ENCODE data around the gene C5AR1. TPM values are rescaled to one million over a fixed set of nuclear protein-coding genes. Genes with fewer than 3 reads are reported as not detected.
A peak's percentile ranks its signal among the peaks of the same experiment; 100 is the strongest.
"Not testable (repeated sequence)": the region's sequence is repeated elsewhere in the genome, so short reads cannot be mapped to it uniquely, and the experiment has no call there.

The C5AR1 gene
- total RNA-seq (10 to 100 TPM in 1 of 2 donors, 1 to 10 TPM in 1; 2.2 to 11.3 TPM), total RNA-seq (0.12 to 0.45 reads per million in 2 donors)

DNA sequence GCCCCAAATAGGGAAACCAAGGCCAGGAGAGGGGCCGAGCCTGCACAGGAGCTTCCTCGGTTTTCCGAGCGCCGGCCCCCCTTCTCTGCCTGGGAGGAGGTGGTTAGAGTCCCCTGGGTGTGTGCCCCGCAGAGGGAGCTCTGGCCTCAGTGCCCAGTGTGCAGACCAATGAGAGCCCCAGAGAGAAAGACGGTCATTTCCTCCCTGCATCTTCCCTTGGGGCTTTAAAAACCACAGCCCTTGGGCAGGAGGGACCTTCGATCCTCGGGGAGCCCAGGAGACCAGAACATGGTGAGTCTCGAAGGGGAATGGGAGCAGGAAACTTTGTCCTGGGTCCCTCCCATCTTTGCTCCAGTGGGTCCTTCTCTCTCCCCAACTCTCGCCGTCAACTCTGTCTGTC, at the start of gene C5AR1:
TSS of gene C5AR1 (plus strand) at position 254 of the 400 bp plus-strand sequence. CDS start at position 289, 35 bp downstream.
- peaks cover 2% of the 10 kb centered on the region for H3K36me3 Mint-ChIP-seq (ENCODE audit: low read depth)
- peak; percentile 20 for ATAC-seq
- H3K27ac Mint-ChIP-seq = peak within 1 kb of the TSS; percentile 77
- H3K4me1 Mint-ChIP-seq = no peaks in the 10 kb centered on the region
- H3K4me3 Mint-ChIP-seq = no peak within 1 kb of the TSS
- peaks cover 35% of the 10 kb centered on the region for H3K27me3 Mint-ChIP-seq
- no peak for DNase-seq
- no peaks in the 10 kb centered on the region for H3K9me3 ChIP-seq (ENCODE audit: control insufficient read depth, low read length, poor library complexity, severe bottlenecking)

DNA sequence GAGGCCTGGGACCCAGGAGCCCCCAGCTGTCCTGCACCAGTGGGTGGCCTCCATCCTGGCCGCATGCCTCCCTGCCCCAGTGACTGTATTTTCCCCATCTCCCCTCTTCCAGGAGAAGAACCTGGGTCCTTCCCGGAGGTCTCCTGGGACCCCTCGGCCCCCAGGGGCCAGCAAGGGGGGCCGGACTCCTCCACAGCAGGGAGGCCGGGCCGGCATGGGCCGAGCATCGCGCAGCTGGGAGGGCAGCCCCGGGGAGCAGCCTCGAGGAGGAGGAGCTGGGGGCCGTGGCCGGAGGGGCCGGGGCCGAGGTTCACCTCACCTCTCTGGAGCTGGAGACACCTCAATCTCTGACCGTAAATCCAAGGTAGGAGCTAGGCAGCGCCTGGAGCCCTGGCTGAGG, 49.2 kb upstream of the C5AR1 start:
- no peaks in the 10 kb centered on the region for H3K27me3 Mint-ChIP-seq
- H3K4me3 Mint-ChIP-seq = no peak overlapping the region
- H3K4me1 Mint-ChIP-seq = peaks cover 39% of the 10 kb centered on the region
- DNase-seq (no peak), ATAC-seq (no peak)
- no peaks in the 10 kb centered on the region for H3K9me3 ChIP-seq (ENCODE audit: control insufficient read depth, low read length, poor library complexity, severe bottlenecking)
- no peak overlapping the region for H3K27ac Mint-ChIP-seq
- H3K36me3 Mint-ChIP-seq (ENCODE audit: low read depth) = peaks cover 14% of the 10 kb centered on the region

DNA sequence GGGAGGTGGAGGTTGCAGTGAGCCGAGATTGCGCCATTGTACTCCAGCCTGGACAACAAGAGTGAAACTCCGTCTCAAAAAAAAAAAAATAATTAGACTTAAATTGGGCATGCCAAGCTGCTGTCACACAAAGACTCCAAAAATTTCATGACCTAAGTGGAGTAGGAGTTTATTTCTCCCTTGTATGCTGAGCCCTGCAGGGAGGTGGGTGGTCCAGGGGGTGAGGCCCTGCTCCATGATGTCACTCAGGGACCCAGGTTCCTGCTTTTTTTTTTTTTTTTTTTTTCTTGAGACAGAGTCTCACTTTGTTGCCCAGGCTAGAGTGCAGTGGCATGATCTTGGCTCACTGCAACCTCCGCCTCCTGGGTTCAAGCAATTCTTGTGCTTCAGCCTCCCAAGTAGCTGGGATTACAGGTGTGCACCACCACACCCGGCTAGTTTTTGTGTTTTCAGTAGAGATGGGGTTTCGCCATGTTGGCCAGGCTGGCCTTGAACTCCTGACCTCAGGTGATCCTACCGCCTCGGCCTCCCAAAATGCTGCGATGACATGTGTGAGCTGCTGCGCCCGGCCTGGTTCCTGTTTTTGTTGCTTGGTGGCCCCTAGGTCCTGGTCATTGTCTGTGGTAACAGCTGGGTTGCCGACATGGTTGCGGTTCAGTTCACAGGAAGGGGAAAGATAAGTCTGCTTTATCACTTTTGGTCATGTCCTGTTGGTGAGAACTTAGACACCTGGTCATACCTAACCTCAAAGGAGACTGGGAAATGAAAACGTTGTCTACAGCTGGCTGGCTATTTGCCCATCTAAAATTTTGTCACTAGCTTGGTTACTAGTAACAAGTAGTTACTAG, 47.5 kb upstream of the C5AR1 start:
- peak; percentile 42 for ATAC-seq
- H3K4me3 Mint-ChIP-seq; H3K9me3 ChIP-seq (ENCODE audit: control insufficient read depth, low read length, poor library complexity, severe bottlenecking); H3K27me3 Mint-ChIP-seq; H3K27ac Mint-ChIP-seq; DNase-seq: not testable (repeated sequence)
- peaks cover 30% of the 10 kb centered on the region for H3K4me1 Mint-ChIP-seq
- H3K36me3 Mint-ChIP-seq (ENCODE audit: low read depth) = peaks cover 14% of the 10 kb centered on the region

DNA sequence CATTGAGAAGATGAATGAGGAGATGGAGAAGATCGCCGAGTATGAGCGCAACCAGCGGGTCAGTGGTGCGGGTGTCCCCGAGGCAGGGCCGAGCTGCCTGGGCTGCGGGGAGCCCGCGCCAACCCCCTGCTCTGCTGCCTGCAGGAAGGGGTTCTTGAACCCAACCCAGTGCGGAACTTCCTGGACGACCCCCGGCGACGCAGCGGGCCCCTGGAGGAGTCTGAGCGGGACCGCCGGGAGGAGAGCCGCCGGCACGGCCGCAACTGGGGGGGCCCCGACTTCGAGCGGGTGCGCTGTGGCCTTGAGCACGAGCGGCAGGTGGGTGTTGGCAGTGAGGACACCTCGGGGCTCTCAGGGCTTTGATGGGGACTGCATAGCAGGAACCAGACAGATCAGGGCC, 45.0 kb upstream of the C5AR1 start:
- Mint-ChIP-seq H3K4me1 (peaks cover 11% of the 10 kb centered on the region), H3K36me3 (ENCODE audit: low read depth) (peaks cover 8% of the 10 kb centered on the region), H3K27ac (no peak overlapping the region), H3K27me3 (no peaks in the 10 kb centered on the region), H3K4me3 (no peak overlapping the region)
- ATAC-seq (no peak), DNase-seq (no peak)
- H3K9me3 ChIP-seq (ENCODE audit: control insufficient read depth, low read length, poor library complexity, severe bottlenecking) = no peaks in the 10 kb centered on the region

DNA sequence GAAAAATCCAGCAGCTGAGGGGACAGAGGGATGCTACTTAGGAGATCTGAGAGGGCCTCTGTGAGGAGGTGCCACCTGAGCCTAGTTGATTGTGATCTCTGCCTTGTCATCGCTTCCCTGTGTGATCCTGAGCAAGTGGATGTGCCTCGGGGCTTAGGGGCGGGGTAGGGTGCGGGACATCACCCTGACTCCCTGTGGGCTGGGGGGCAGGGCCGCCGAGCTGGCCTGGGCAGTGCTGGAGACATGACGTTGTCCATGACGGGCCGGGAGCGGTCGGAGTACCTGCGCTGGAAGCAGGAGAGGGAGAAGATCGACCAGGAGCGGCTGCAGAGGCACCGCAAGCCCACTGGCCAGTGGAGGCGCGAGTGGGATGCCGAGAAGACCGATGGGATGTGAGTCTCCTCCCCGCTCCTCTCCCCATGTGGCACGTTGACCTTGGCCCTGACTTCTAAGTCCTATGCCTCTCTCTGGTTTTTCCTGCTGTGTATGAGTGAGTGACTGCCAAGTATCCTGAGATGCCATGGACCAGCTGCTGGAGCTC, 43.2 kb upstream of the C5AR1 start:
- no peaks in the 10 kb centered on the region for H3K9me3 ChIP-seq (ENCODE audit: control insufficient read depth, low read length, poor library complexity, severe bottlenecking)
- DNase-seq = no peak
- Mint-ChIP-seq H3K36me3 (ENCODE audit: low read depth) (peaks cover 3% of the 10 kb centered on the region), H3K4me1 (no peaks in the 10 kb centered on the region), H3K4me3 (peak overlapping the region; percentile 36), H3K27ac (no peak overlapping the region), H3K27me3 (no peaks in the 10 kb centered on the region)
- no peak for ATAC-seq

DNA sequence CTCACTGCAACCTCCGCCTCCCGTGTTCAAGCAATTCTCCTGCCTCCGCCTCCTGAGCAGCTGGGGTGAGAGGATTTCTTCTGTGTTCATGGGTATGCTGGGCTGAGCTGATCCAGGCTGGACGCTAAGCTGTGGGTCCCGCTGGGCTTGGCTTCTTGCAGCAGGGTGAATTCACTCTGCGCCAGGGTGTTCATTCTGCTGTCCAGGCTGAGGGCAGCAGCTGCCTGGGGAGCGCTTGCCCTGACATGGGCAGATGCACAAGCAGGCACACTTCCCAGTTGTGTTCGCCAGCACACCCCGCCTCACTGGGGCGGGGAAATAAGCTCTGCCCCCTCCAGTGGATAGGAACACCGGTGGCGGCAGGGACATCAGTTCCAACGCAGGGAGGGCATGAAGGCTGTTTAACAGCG, 42.3 kb upstream of the C5AR1 start:
- Mint-ChIP-seq H3K27me3 (no peaks in the 10 kb centered on the region), H3K27ac (peak overlapping the region; percentile 14), H3K4me3 (no peak overlapping the region), H3K4me1 (peaks cover 2% of the 10 kb centered on the region), H3K36me3 (ENCODE audit: low read depth) (peaks cover 3% of the 10 kb centered on the region)
- DNase-seq (no peak), ATAC-seq (no peak)
- H3K9me3 ChIP-seq (ENCODE audit: control insufficient read depth, low read length, poor library complexity, severe bottlenecking) = no peaks in the 10 kb centered on the region

DNA sequence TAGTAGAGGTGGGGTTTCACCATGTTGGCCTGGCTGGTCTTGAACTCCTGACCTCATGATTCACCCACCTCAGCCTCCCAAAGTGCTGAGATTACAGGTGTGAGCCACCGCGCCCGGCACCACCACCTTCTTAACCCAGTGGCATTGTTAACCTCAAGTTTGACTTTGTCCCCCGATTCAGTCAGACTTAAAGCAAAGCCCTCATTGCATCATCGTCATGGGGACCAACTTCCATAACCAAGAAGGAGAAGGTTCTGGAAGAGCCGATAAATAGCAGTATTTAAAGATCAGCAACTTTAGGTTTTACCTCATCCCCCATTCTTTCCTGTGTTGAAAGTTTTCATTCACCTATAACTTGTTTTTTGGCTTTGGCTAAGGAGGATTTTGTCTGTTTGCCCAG, 41.6 kb upstream of the C5AR1 start:
- H3K9me3 ChIP-seq (ENCODE audit: control insufficient read depth, low read length, poor library complexity, severe bottlenecking) = no peaks in the 10 kb centered on the region
- peaks cover 3% of the 10 kb centered on the region for H3K36me3 Mint-ChIP-seq (ENCODE audit: low read depth)
- ATAC-seq (no peak), DNase-seq (no peak)
- peaks cover 9% of the 10 kb centered on the region for H3K4me1 Mint-ChIP-seq
- H3K4me3 Mint-ChIP-seq = no peak overlapping the region
- H3K27ac Mint-ChIP-seq = no peak overlapping the region
- no peaks in the 10 kb centered on the region for H3K27me3 Mint-ChIP-seq

DNA sequence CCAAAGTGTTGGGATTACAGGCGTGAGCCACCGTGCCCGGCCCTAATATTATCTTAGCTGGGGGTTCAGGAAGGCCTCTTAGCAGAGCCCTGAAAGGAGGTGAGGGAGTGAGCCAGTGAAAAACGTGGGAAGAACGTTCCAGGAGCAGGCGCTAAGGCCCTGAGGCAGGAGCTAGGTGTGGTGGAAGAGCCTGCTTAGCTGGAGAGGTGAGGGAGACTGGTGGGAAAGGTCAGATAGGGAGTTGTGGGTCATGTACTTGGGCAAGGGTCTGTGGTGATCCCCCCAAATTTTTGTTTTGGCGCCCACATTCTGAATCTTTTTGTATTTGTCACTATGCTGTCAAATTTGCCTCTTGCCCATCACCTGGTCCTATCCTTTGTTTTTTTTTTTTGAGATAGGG, 40.1 kb upstream of the C5AR1 start:
- DNase-seq (no peak), ATAC-seq (no peak)
- H3K27me3 Mint-ChIP-seq = no peaks in the 10 kb centered on the region
- H3K36me3 Mint-ChIP-seq (ENCODE audit: low read depth) = peaks cover 3% of the 10 kb centered on the region
- H3K9me3 ChIP-seq (ENCODE audit: control insufficient read depth, low read length, poor library complexity, severe bottlenecking) = no peaks in the 10 kb centered on the region
- peaks cover 9% of the 10 kb centered on the region for H3K4me1 Mint-ChIP-seq
- no peak overlapping the region for H3K4me3 Mint-ChIP-seq
- no peak overlapping the region for H3K27ac Mint-ChIP-seq

DNA sequence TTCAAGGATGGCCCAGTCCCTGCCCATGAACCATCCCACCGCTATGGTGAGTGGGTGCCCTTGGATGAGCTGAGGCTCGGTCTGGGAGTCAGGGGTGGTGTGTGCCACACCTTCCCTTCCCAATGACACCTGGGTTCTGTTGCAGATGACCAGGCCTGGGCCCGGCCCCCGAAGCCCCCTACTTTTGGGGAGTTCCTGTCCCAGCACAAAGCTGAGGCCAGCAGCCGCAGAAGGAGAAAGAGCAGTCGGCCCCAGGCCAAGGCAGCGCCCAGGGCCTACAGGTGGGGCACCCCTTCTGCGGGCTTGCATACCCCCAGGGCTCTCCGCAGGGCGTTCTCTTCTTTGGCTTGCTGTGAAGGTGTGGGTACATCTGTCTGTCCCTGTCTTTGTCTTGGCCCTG, 39.3 kb upstream of the C5AR1 start:
- DNase-seq = no peak
- ATAC-seq = no peak
- Mint-ChIP-seq H3K27me3 (no peaks in the 10 kb centered on the region), H3K4me3 (no peak overlapping the region), H3K36me3 (ENCODE audit: low read depth) (peaks cover 3% of the 10 kb centered on the region), H3K27ac (no peak overlapping the region), H3K4me1 (peaks cover 10% of the 10 kb centered on the region)
- H3K9me3 ChIP-seq (ENCODE audit: control insufficient read depth, low read length, poor library complexity, severe bottlenecking) = no peaks in the 10 kb centered on the region

DNA sequence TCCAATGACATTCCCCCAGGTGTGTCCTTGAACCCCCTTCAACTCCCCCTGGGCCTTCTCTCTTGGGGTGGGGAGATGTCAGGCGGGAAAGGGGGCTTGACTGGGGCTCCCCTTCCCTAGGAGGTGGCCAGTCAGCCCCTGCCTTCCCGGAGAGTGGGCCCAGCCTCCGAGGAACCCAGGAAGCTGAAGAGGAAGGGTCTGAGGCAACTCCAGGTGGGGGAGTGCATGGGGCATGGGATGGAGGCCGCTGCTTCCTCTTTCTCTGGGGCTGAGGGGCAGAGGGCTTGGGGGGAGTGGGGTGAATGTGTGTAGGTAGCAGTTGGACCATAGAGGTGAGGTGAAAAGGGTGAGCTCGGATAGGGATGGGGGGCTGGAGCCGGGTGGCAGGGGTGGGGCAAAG, 37.7 kb upstream of the C5AR1 start:
- no peak for ATAC-seq
- Mint-ChIP-seq H3K27me3 (no peaks in the 10 kb centered on the region), H3K4me1 (peaks cover 16% of the 10 kb centered on the region), H3K36me3 (ENCODE audit: low read depth) (peaks cover 3% of the 10 kb centered on the region), H3K4me3 (no peak overlapping the region), H3K27ac (peak overlapping the region; percentile 97)
- no peak for DNase-seq
- H3K9me3 ChIP-seq (ENCODE audit: control insufficient read depth, low read length, poor library complexity, severe bottlenecking) = no peaks in the 10 kb centered on the region

DNA sequence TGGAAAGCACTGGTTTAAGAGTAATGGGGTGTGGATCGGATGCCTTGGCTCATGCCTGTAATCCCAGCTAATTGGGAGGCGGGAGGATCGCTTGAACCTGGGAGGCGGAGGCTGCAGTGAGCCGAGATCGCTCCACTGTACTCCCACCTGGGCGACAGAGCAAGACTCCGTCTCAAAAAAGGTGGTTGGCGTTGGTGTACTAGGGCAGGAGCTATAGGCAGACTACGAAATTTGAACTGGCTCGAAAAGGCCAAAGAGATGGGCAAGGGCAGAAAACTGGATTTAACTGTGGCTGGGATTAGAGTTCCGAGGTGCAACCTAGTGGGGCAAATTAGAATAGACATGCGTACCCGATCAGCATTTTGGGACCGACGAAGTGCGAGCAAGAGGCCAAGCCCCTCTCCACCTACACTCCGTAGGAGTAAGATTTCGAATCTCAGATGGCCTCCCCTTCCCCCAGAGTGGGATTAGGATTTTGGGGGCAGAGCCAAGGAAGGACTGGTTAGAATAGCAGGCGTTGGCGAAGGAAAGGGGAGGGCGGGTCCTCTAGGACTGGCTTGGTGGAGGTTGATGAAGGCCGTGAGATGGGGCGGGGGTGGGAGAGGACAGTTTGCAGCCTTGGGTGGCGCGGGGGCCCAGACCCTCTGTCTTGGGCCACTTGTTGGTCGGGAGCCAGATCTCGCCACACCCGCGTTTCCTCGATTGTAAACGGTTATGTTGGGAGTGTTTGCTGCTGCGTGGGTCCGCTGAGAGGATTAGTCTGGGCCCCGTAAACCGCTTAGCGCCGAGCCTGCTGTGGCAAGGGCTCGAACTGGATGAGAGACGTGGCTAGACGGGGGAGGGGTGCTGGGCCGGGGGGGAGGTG, 37.0 kb upstream of the C5AR1 start:
- H3K4me3 Mint-ChIP-seq = peak overlapping the region; percentile 96
- H3K27me3 Mint-ChIP-seq = no peaks in the 10 kb centered on the region
- no peak for ATAC-seq
- peaks cover 3% of the 10 kb centered on the region for H3K36me3 Mint-ChIP-seq (ENCODE audit: low read depth)
- H3K27ac Mint-ChIP-seq = peak overlapping the region; percentile 97
- H3K4me1 Mint-ChIP-seq = peaks cover 16% of the 10 kb centered on the region
- no peaks in the 10 kb centered on the region for H3K9me3 ChIP-seq (ENCODE audit: control insufficient read depth, low read length, poor library complexity, severe bottlenecking)
- peak in 1 of 3 donors; percentile 26 for DNase-seq

DNA sequence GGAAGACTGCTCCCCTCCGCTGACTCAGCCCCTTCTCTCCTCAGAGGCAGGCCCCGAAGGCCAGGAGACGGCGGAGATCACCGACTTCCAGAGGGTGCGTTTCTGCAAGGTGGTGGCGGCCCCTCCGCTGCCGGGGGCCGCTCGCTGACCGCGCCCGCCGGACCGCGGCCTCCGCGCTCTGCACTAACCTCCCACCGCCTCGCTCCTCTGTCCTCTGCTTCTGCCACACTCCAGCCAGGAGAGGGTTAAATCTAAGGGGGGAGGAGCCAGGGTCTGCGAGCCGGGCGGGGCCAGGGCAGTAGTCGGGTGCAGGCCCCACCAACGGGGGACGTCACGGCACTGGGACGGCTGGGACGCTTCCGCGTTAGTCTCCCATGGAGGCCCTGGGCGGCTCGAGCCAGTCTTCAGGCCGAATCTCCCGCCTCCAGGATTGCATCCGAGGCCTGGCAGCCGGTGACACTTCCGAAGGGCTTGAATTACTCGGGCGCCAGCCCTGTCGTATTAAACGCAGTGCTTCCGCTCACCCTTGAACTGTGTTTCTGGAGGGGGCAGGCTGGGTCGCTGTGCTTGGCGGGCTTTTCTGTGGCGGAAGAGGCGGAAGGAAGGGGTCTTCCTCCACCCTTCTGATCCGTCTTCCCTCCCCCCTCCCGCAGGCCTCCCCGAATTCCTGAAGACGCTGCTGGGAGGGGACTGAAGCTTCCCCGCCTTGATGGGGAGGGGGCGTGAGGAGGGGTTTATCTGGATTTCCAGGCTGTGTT, 36.2 kb upstream of the C5AR1 start:
- peak; percentile 81 to 82 (median 82) for DNase-seq
- Mint-ChIP-seq H3K36me3 (ENCODE audit: low read depth) (peaks cover 3% of the 10 kb centered on the region), H3K4me1 (peaks cover 18% of the 10 kb centered on the region), H3K27ac (peak overlapping the region; percentile 97), H3K4me3 (peak overlapping the region; percentile 96), H3K27me3 (no peaks in the 10 kb centered on the region)
- peak; percentile 72 for ATAC-seq
- H3K9me3 ChIP-seq (ENCODE audit: control insufficient read depth, low read length, poor library complexity, severe bottlenecking) = no peaks in the 10 kb centered on the region

Data from T-helper 17 cell (primary cell).